PC-9 (cell line): ENCODE data around the gene CKMT1A. TPM values are rescaled to one million over a fixed set of nuclear protein-coding genes. Genes with fewer than 3 reads are reported as not detected.
"Not testable (repeated sequence)": the region's sequence is repeated elsewhere in the genome, so short reads cannot be mapped to it uniquely, and the experiment has no call there.

Source experiments
- BruUV-seq: library from RNA; stranded (reverse); fragments of 400-500 nt; replicated peaks from 2 replicates; lab custom pipeline; 2021; lab: Mats Ljungman, UMichigan
- CTCF ChIA-PET: fragments of 300-600 bp; sonication (Branson Sonifier 250); formaldehyde crosslinking; loops from one replicate; lab custom pipeline; 2022; ENCODE audit warnings: antibody characterized with exemption; lab: Charles Lee
- POLR2A ChIA-PET: fragments of 300-600 bp; sonication (Branson Sonifier 250); formaldehyde crosslinking; loops from one replicate; lab custom pipeline; 2022; ENCODE audit warnings: antibody characterized with exemption; ENCODE audit not compliant: unreplicated experiment; lab: Charles Lee
- DNase-seq, 2 experiments: peaks; one replicate each; pipeline versions ENCODE4 v3.0.0 to v3.0.0-alpha.2; 2015 to 2022; ENCODE audit warnings: mixed read lengths in 1 of 2
- H2AFZ ChIP-seq: fragments of 200-600 bp; sonication (generic); 2 replicates; pipeline ENCODE4 v1.8.1; 2017; ENCODE audit warnings: antibody characterized with exemption
- H3F3A ChIP-seq: fragments of 200-600 bp; sonication (generic); 2 replicates; pipeline ENCODE4 v1.8.1; 2017; ENCODE audit warnings: antibody characterized with exemption, mild to moderate bottlenecking, low read depth; ENCODE audit not compliant: insufficient read depth
- H3K27ac ChIP-seq: fragments of 200-600 bp; sonication (generic); 2 replicates; pipeline ENCODE4 v1.6.1; 2016; ENCODE audit warnings: mixed run types
- H3K27me3 ChIP-seq: fragments of 200-600 bp; sonication (generic); 2 replicates; pipeline ENCODE4 v1.6.1; 2016; ENCODE audit warnings: low read depth, mixed run types; ENCODE audit not compliant: insufficient read depth
- H3K36me3 ChIP-seq: fragments of 200-600 bp; sonication (generic); 2 replicates; pipeline ENCODE4 v1.6.1; 2016; ENCODE audit warnings: low read depth, mixed run types
- H3K4me1 ChIP-seq: fragments of 200-600 bp; sonication (generic); replicated peaks from 2 replicates; pipeline ENCODE4 v1.6.1; 2016; ENCODE audit warnings: mixed run types; ENCODE audit not compliant: insufficient read depth
- H3K4me2 ChIP-seq: fragments of 200-600 bp; sonication (generic); 2 replicates; pipeline ENCODE4 v1.6.1; 2017; ENCODE audit warnings: mixed run types
- H3K4me3 ChIP-seq: fragments of 200-600 bp; sonication (generic); 2 replicates; pipeline ENCODE4 v1.6.1; 2016; ENCODE audit warnings: mixed run types
- H3K79me2 ChIP-seq: fragments of 200-600 bp; sonication (generic); 2 replicates; pipeline ENCODE4 v1.6.1; 2017; ENCODE audit warnings: low read depth, mixed run types
- H3K9me2 ChIP-seq: fragments of 200-600 bp; sonication (generic); 2 replicates; pipeline ENCODE4 v1.8.1; 2017; ENCODE audit warnings: mild to moderate bottlenecking; ENCODE audit not compliant: insufficient read depth
- H3K9me3 ChIP-seq: fragments of 200-600 bp; sonication (generic); 2 replicates; pipeline ENCODE4 v1.8.1; 2016; ENCODE audit warnings: low read depth; ENCODE audit not compliant: insufficient read depth
- H4K20me1 ChIP-seq: fragments of 200-600 bp; sonication (generic); 2 replicates; pipeline ENCODE4 v1.8.1; 2017; ENCODE audit not compliant: insufficient read depth
- CTCF ChIP-seq: fragments of 200-600 bp; sonication (generic); conservative IDR thresholded peaks from 2 replicates; pipeline ENCODE4 v1.6.1; 2017; ENCODE audit warnings: mixed run types, antibody characterized with exemption, mild to moderate bottlenecking, moderate library complexity
- EZH2 ChIP-seq: fragments of 200-600 bp; sonication (generic); IDR thresholded peaks from 2 replicates; pipeline ENCODE4 v1.8.0; 2017; ENCODE audit warnings: antibody characterized with exemption, low read depth
- intact Hi-C: fragments of 100-400 bp; cut with micrococcal nuclease; formaldehyde crosslinking; loops from one replicate; pipeline ENCODE4 v1.10.0; 2022; ENCODE audit not compliant: unreplicated experiment
- total RNA-seq: library from RNA; stranded (reverse); gene quantifications from 2 replicates; pipeline ENCODE4 v1.2.3, GENCODE V29; 2021

Gene CKMT1A
- total RNA-seq, 1 experiment from 2014 or later = 1.5 TPM

- ChIA-PET POLR2A (no interaction called here), CTCF (no interaction called here)
- intact Hi-C loops = no loop called here
- H3K36me3 ChIP-seq = no peaks in the 10 kb centered on the region
- no peaks in the 10 kb centered on the region for H3K79me2 ChIP-seq
- H3K9me2 ChIP-seq = no peaks in the 10 kb centered on the region
- TF ChIP-seq CTCF (no peak), EZH2 (no peak)
- no peaks in the 10 kb centered on the region for H3K27me3 ChIP-seq
- H2AFZ ChIP-seq = no peak overlapping the region
- no peaks in the 10 kb centered on the region for H3K9me3 ChIP-seq
- no peaks in the 10 kb centered on the region for H3F3A ChIP-seq
- H3K27ac ChIP-seq = no peak overlapping the region
- H3K4me2 ChIP-seq = no peak overlapping the region
- no peak overlapping the region for H3K4me3 ChIP-seq
- no peaks in the 10 kb centered on the region for H3K4me1 ChIP-seq
- no peaks in the 10 kb centered on the region for H4K20me1 ChIP-seq
- no TSS peak for BruUV-seq
- no peak for DNase-seq
Observed at GRCh38 chr15:43735416-43735815, 41.8 kb downstream of the CKMT1A start.

- H3K4me2 ChIP-seq = peak within 1 kb of the TSS; percentile 94
- CTCF ChIA-PET, POLR2A ChIA-PET, BruUV-seq, intact Hi-C loops, H3K4me1 ChIP-seq, H3F3A ChIP-seq, H3K9me2 ChIP-seq, H3K27me3 ChIP-seq, H3K9me3 ChIP-seq, H3K36me3 ChIP-seq: not testable (repeated sequence)
- peaks cover 50% of the 10 kb centered on the region for H3K79me2 ChIP-seq
- H4K20me1 ChIP-seq = peaks cover 20% of the 10 kb centered on the region
- H2AFZ ChIP-seq = peak within 1 kb of the TSS; percentile 70
- peak within 1 kb of the TSS; percentile 79 for H3K4me3 ChIP-seq
- peak within 1 kb of the TSS; percentile 80 for H3K27ac ChIP-seq
- peak; percentile 72 to 91 for DNase-seq
Observed at GRCh38 chr15:43746245-43746902, 52.7 kb downstream of the CKMT1A start, which contains the start of gene PDIA3. TSS of gene PDIA3 (plus strand) at chr15:43746438. CDS start at chr15:43746540, 102 bp downstream.

GRCh38 chr15:43746903-43747309, 53.2 kb downstream of the CKMT1A start:
- H3K36me3 ChIP-seq, BruUV-seq, H3F3A ChIP-seq, H3K9me2 ChIP-seq, H3K4me1 ChIP-seq, CTCF ChIA-PET, H3K27me3 ChIP-seq, POLR2A ChIA-PET, intact Hi-C loops, H2AFZ ChIP-seq, H3K9me3 ChIP-seq: not testable (repeated sequence)
- Histone ChIP-seq H3K4me2 (peak overlapping the region; percentile 94), H3K79me2 (peaks cover 55% of the 10 kb centered on the region), H3K4me3 (peak overlapping the region; percentile 79), H3K27ac (peak overlapping the region; percentile 80), H4K20me1 (peaks cover 25% of the 10 kb centered on the region)
- DNase-seq = peak; percentile 34 to 38

- H3K4me2 ChIP-seq = peak overlapping the region; percentile 94
- no peaks in the 10 kb centered on the region for H3K9me2 ChIP-seq
- no peaks in the 10 kb centered on the region for H3K36me3 ChIP-seq
- TF ChIP-seq CTCF (no peak), EZH2 (no peak)
- intact Hi-C loops = no loop called here
- POLR2A ChIA-PET = interaction anchor here (0.7 kb wide), 1 partner anchor 680 kb away, joined by 16 read pairs; no protein-coding TSS in a partner anchor
- no peaks in the 10 kb centered on the region for H3K4me1 ChIP-seq
- no TSS peak for BruUV-seq
- H3K27me3 ChIP-seq = no peaks in the 10 kb centered on the region
- H3K27ac ChIP-seq = no peak overlapping the region
- CTCF ChIA-PET = no interaction called here
- H4K20me1 ChIP-seq = peaks cover 32% of the 10 kb centered on the region
- H3K4me3 ChIP-seq = no peak overlapping the region; the same call in 1 of the 2 replicates
- no peak for DNase-seq
- peaks cover 70% of the 10 kb centered on the region for H3K79me2 ChIP-seq
- no peaks in the 10 kb centered on the region for H3K9me3 ChIP-seq
- no peak overlapping the region for H2AFZ ChIP-seq
- H3F3A ChIP-seq = 0 out of 2 replicates have a peak, but pooled peaks cover 3% of the 10 kb centered on the region
Observed at GRCh38 chr15:43748376-43748775, 54.7 kb downstream of the CKMT1A start.

Other genes starting within 250 kb of the CKMT1A start
- gene TP53BP1, start 200.7 kb upstream of the CKMT1A start, total RNA-seq = 62.1 and 66.8 TPM in 2 replicates
- gene MAP1A, start 176.3 kb upstream of the CKMT1A start, total RNA-seq = 1.5 and 2.1 TPM in 2 replicates
- 50.9 and 62.4 TPM in 2 replicates for gene PPIP5K1, start 103.7 kb upstream of the CKMT1A start, total RNA-seq
- gene CKMT1B, start 99.8 kb upstream of the CKMT1A start, total RNA-seq = 1.6 TPM in 1 of 2 replicates, not detected in the other
- 0.59 and 1.3 TPM in 2 replicates for gene STRC, start 75.1 kb upstream of the CKMT1A start, total RNA-seq
- 5.8 and 8.0 TPM in 2 replicates for gene CATSPER2, start 45.0 kb upstream of the CKMT1A start, total RNA-seq
- gene PDIA3, start 52.6 kb downstream of the CKMT1A start, total RNA-seq = 435 and 445 TPM in 2 replicates
- gene ELL3, start 83.1 kb downstream of the CKMT1A start, total RNA-seq = 6.1 and 7.0 TPM in 2 replicates
- 612 and 779 TPM in 2 replicates for gene SERF2, start 98.5 kb downstream of the CKMT1A start, total RNA-seq
- 0.46 TPM in 1 of 2 replicates, not detected in the other for gene SERINC4, start 106.4 kb downstream of the CKMT1A start, total RNA-seq
- 10.1 and 14.4 TPM in 2 replicates for gene HYPK, start 106.7 kb downstream of the CKMT1A start, total RNA-seq
- 22.3 and 26.3 TPM in 2 replicates for gene MFAP1, start 130.8 kb downstream of the CKMT1A start, total RNA-seq
- 15.7 and 27.2 TPM in 2 replicates for gene WDR76, start 133.1 kb downstream of the CKMT1A start, total RNA-seq